ENCODE measurements around the gene HPCAL4.
A peak's percentile ranks its signal among the peaks of the same experiment; 100 is the strongest.

Gene HPCAL4

DNA sequence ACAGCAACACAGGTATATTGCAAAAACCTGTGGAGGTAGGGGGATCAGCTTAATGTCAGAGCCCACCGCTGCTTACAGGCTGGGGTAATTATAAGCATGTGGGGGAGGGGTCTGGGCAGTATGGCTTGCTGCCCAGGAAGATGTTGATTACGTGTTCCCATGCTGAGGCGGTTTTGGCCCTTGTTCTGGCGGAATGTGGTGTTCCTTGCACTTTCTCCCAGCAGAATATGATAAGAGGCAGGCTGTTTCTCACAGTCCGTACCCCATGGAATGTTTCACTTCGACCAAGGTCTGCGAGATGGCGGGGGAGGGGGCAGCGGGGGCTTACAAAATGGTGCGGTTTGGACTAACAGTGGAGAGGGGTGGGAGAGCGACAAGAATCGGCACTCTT, 9.8 kb upstream of the HPCAL4 start:
- DNase-seq (ENCODE audit: low spot score): no peak

DNA sequence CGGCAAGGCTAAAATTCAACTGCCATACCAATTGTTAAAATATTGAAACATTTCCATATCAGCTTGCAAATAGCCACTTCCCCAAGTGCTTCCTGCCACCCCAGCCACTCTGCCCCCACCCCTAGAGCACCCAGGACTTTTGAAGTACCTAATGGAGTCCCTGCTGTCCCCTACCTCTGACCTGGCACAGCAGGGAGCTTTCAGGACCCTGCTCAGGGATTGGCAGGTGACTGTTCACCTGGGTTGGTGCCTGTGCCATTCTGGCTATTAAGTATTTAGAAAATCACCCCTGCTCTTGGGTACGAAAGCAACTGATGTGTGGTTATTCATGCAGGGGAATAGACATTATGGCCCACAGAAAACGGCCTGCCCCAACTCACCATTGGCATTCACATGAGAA, 9.1 kb upstream of the HPCAL4 start:
- DNase-seq (ENCODE audit: low spot score): no peak

DNA sequence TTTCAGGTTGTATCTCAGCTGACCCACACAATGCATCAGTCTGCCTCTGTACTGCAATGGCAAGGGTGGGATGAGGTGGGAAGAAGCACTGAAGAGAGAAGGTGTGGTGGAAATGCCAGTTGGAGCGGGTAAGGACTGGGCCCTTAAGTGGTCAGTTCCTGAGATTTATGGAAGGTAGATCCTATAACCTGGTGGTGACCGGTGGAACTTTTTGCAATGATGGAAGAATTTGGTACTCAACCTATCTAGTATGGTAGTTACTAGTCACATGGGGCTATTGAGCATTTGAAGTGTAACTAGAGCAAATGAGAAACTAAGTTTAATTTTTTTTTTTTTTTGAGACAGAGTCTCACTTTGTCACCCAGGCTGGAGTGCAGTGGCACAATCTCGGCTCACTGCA, 8.2 kb upstream of the HPCAL4 start:
- DNase-seq (ENCODE audit: low spot score): no peak

DNA sequence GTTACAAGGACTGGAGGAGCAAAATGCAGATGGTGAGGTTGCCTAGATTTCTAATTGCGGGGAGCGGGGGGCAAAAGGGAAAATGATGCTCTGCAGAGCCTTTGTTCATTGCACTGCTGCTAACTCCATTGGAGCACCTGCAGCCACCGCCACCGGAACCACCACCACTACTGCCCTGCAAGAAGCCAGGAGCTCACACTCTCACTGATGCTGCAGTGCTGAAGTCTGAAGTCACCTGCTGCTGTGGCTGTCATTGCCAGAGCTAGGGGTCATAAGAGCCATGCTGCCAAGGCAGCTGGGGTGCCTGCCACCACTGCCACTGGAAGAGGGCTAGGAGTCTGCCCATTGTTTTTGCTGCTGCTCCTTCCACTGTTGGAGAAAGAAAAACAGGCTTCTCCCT, 7.3 kb upstream of the HPCAL4 start:
- no peak for DNase-seq (ENCODE audit: low spot score)

DNA sequence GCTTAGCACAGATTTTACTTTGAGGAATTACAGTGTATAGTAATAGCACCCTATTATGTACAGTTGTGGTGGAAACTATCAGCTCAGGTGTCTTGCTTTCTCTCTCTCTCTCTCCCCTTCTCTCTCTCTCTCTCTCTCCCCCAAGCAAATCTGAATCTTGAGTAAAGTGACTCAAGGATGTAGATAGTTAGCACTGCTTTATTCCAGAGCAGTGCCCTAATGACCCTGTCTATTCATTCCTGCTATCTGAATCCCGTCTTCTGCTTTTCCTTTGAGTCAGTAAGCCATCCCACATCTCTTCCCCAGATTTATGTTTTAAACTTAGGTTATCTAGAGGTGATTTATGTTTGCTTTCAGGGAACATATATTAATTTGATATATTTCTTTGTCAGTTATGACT, 5.2 kb upstream of the HPCAL4 start:
- no peak for DNase-seq (ENCODE audit: low spot score)

DNA sequence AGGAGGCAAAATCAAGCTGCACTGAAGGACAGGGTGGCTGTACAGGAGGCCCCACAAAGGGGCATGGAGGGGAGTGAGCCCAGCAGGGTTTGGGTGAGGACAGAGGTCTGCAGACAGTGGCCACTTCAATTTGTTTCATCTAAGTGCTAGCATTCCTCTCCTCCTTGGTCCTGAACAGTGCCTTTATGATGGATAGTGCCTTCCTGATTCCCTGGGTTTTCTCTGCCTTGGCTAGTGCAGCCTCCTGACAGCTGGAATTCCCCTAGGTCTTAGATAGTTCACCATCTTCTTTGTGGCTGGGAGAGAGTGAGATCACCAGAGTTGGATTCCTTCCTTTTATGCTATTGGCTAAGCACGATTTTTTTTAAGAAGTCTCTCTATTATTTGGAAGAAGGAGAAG, 3.8 kb upstream of the HPCAL4 start:
- no peak for DNase-seq (ENCODE audit: low spot score)

DNA sequence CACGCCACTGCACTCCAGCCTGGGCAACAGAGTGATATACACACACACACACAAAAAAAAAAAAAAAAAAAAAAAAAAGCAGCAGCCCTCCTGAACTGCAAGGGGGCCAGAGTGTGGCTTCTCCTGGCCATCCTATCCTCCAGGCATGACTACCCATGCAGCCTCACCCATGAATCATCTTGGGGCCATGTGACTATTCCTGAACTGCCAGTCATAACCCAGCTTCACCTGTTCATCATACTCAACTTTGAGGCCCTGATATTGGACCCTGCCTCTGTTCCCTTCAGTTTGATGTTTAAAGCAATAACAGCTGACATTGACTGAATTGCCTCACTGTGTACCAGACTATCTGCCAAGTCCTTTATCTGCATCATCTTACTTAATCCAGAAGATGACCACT, 2.8 kb upstream of the HPCAL4 start:
- no peak for DNase-seq (ENCODE audit: low spot score)

DNA sequence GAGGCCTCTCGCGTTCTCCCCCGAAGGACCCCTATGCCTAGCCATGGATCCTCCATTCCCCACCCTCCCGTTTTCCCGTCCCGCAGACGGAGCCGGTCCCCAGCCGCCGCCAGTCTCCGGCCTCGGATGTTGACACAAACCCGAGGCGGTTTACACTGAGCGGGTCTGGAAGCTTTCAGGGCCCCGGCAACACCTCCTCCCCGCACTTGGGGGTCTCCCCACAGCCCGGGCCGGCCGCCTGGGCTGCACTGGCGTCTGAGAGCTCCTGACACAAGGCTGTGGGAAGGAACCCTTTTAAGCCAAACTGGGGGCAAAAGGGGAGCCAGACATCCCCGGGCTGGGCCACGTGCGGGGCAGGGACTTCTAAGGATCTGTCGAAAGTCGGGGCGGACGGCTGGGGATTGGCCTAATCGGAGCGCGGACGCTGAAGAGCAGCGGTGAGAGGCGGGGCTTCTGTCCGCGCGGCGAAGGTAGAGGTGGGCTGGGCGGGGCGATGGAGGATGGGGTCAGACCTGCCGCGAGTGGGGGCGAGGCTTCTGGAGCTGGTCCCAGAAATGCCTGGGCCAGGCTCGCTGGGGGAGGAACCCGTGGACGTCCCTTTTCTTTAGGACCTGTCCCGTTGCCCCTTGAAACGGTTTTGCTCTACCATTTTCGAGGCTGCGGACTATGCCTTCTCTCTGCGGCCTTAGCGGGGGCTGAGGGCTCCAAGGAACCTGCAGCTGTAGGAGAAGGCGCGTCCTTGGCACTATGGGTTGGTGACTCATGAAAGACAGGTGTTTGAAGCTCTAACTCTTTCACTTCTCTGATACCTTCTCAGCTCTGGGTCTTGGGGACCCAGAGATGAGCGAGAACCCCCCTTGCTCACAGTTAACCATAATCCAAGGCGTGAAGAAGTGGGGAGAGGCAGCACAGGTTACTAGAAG, 1.2 kb upstream of the HPCAL4 start:
- no peak for DNase-seq (ENCODE audit: low spot score)

DNA sequence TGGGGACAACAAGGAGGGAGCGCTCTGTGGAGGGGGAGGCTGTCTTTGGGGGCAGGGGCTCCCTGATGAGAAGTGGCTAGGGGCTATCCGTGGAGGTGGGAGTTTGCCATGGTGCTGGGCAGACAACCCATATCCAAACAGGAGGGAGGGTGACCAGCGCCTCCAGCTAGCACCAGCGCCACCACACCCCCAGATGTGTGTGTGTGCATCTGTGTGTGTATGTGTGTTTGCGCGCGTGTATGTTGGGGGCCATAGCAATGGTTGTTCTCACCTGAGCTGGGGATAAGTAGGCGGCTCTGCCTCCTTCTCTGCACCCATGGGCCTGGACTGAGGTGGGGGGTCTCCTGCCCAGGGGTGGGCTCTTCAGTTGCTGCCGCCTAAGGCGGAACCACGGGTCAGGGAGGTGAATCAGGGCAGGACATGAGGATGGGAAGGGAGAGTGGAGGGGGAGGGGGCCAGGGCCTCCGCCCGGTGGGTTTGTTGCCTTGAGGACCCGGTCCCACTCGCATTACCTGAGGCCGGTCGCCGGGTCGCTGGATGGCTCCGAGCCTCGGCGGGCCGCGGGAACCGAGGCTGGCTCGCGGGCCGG, 345 bp downstream of the HPCAL4 start:
- DNase-seq (ENCODE audit: low spot score): no peak

DNA sequence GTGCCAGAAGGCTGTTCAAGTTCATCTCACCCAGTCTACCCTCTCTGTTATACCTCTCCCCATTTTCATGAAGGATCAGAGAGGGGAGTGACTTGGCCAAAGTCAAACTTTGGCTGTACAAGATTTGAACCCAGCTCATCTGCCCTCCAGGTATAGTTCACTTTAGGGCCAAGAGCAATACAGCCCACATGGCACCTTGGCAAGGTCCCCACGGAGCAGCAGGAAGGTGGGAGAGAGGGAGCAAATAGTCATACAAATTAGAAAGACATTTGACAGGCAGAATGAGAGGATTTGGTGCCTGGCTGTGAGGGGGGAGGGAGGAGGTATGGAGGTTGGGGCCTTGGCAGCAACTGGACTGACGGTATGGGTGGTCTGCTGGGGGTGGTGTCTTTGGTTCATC, 1.0 kb downstream of the HPCAL4 start:
- DNase-seq (ENCODE audit: low spot score): no peak

DNA sequence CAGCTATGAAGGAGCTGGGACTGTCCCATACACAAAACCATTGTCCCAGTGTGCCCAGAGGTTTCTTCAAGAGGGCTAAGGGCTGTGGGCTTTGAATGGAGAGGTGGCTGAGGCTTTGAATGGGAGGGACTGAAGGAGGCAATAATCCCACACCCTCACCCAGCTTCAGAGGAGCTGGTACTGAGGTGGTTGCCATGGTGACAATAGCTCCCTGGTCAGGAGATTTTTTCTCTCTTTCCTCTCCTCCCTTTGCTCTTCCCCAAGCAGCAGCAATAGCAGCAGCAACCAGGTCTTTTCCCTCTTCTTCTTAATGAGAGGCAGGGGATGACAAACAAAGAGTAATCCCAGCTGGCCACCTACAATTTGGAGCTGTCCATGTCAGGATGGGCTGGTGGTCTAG, 1.6 kb downstream of the HPCAL4 start:
- no peak for DNase-seq (ENCODE audit: low spot score)

DNA sequence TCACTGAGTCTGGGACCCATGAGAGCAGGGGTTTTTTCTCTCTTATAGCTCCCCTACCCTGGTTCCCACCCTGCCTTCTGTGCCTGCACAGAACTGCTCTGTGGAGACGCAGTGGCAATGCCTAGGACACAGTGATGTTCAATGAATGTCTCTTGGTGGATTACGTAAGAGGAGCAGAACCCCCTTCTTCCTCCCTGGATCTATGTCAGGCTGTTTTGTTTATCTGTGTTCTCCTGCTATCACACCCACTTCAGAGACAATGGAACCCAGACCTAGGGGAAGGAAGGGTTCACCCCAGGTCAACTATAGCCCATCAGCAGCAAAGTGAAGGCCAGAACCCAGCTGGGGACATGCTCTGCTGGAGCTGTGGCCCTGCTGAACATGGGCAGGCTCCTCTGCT, 2.0 kb downstream of the HPCAL4 start:
- DNase-seq (ENCODE audit: low spot score): no peak

DNA sequence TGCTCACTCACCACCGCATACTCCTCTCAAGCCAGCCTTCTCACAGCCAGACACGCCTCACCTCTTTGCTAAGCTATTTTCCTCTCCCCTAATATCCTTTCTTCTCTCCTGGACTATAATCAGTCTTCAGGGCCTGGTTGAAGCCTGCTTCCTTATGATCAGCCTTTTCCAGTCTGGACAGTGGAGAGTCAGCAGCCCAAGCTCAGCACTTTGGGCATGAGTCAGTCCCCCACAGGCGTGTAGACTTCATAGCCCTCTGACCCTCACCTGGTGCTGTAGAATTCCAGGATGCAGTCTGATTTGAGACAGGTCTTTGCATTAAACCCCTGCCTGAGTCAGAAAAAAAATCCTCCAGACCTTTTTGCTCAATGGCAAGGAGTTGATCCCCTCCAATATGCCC, 2.5 kb downstream of the HPCAL4 start:
- no peak for DNase-seq (ENCODE audit: low spot score)

DNA sequence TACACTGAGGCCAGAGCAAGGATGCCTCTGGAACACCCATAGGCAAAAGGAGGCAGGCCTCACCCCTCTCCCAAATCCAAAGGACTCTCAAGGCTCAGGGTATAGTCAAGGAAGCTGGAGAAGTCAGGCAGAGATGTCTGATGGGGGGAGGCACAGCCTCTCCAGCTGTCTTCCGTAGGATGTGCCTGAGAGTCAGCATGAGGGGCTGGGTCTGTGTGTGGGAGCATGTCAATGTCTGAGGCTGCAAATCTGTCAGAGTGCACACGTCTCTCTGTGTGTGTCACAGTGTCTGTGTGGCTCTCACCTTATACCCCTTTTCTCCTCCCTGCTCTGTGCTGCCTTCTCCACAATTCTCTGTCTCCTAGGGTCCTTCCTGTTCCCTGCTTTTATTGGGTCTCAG, 4.0 kb downstream of the HPCAL4 start:
- DNase-seq (ENCODE audit: low spot score): peak; percentile 75

DNA sequence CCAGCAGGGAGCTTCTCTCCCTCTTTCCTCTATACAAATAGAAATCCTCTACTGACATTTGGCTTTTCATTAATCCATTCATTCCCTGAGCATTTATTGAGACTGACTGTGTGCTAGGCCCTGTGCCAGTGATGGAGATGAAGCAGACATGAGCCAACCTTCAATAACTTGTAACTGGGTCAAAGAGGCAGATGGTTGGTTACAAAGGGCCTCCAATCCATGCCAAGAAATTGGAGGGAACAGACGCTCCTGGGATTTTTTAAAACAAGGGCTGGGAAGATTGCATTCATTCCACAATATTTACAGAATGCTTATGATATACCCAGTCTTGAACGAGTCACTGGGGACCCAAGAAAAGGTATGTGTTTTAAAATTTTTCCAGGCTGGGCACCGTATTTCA, 6.2 kb downstream of the HPCAL4 start:
- no peak for DNase-seq (ENCODE audit: low spot score)

DNA sequence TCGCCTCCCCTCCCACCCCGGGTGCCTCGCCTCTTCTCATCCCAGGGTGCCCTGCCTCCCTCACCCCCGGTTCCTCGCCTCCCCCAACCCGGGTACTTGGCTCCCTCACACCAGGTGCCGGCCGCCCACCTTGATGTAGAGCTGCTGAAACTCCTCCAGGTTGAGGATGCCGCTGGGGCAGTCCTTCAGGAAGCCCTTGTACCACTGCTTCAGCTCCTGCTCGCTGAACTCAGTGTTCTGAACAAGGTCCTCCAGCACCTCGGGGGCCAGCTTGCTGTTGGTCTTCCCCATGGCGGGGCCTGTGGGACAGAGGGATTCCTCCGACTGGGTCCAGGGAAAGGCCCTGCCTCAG, 6.9 kb downstream of the HPCAL4 start:
- no peak for DNase-seq (ENCODE audit: low spot score)

DNA sequence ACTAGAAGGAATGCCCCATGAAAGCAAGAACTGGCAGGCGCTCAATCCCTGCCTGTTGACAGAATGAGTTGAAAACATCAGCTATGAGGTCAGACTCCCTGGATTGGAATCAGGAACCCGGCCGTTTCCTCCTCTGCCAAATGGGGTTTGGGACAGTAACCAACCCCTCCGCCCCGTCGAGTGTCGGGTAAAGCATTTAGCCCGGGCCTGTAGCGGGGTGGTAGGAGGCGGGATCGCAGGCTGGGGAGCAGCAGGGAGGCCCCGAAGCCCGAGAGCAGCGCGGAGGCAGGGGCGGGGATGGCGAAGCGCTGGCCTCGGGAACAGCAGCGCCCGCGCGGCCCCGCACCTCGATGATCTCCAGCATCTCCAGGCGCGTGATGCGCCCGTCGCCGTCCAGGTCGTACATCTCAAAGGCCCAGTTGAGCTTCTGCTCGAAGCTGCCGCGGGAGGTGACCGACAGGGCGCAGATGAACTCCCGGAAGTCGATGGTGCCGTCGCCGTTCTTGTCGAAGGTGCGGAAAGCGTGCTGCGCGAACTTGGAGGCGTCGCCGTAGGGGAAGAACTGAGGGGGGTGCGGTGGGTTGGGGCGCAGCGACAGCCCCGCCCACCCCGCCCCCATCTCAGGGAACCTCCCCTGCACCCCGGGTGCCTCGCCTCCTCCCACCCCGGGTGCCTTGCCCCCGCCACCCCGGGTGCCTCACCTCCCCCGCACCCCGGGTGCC, 7.5 kb downstream of the HPCAL4 start:
- DNase-seq (ENCODE audit: low spot score): no peak

DNA sequence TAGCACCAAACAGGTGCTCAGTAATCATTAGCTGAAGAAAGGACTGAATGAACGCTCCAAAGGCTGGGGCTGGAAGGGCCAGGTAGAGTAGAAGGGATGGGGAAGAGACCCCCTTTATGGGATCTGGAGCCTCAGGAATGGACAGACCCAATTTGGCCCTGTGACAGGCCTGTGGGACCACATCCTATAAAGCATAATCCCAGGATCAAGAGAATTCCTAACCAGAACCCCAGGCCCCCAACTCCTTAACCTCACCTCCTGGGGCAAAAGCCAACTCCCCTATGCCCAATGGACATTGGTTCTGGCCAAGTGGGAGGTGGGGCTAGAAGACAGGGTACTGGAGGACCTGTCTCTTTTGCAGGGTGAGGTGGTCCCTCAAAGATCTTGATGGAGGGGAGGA, 9.2 kb downstream of the HPCAL4 start:
- no peak for DNase-seq (ENCODE audit: low spot score)

DNA sequence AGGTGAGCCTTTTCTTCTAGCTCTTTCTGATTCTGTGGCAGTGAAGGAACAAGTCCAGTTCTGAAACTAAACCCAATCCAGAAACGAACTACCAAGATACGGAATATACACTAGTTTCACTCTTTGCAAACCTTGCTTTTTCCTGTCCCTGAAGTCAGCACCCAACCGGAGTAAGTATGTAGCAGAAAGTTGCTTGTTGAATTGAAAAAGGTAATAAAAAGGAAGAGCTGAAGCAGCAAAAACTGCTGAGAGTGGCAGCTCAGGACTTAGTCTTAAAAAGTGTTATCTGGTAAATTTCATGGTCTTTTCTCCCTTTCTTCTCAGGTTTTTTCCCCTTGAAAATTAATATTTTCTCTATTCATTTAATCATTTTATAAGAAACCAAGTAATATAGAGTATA, 9.9 kb downstream of the HPCAL4 start:
- DNase-seq (ENCODE audit: low spot score): no peak

DNA sequence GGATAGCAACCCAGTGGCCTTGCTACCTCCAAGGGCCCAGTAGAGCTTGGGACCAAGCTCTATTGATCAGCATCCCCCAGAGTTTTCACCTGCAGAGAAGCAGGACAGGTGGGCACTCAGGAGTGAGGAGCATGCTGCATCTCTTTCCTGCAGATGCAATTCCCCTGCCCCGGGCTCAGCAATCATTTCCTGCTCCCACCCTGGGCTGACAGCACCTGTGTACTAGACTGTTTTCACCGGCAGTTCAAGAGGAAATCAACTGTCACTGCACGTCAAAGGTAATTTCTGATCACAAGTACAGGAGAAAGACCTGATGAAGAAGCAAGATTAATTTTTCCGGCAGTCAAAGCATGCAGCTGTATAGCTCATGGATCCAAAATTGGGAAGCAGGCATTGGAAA, 10.5 kb downstream of the HPCAL4 start:
- DNase-seq (ENCODE audit: low spot score): no peak

DNA sequence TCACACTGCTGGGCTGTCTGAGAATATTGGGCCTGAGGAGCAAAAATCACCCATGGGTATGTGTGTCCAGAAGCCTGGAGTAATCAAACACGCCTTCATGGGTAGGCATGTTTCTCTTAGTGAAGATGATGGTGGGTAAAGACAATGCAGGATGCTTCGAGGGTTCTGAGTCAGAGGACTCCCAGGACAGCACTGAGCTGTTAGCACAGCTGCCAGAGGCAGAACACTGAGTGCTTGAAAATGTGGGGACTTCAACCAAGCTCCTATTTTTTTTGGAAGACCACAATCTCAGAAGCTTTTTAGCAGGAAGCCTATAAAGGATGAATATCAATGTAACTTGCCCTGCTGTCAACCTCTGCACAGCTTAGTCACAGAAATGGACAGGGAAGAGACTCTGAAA, 11.4 kb downstream of the HPCAL4 start:
- DNase-seq (ENCODE audit: low spot score): no peak

DNA sequence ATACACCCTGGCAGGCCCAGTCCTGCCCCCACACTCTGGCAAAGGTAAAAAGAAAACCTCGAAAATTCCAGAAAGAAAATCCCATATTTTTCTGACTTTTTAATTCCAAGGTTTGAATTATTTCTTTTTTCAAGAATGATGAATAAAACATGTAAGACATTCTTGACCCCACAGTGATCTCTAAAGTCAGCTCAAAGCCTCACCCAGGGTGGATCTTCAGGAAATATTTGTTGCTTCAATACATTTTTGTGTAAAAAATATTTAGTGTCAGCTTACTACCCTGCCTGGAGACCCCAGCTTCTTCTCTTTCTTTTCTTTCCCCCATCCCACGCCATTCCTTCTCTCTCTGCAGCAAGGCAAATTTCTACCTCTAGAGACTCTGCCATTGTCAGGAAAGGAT, 12.3 kb downstream of the HPCAL4 start:
- no peak for DNase-seq (ENCODE audit: low spot score)

DNA sequence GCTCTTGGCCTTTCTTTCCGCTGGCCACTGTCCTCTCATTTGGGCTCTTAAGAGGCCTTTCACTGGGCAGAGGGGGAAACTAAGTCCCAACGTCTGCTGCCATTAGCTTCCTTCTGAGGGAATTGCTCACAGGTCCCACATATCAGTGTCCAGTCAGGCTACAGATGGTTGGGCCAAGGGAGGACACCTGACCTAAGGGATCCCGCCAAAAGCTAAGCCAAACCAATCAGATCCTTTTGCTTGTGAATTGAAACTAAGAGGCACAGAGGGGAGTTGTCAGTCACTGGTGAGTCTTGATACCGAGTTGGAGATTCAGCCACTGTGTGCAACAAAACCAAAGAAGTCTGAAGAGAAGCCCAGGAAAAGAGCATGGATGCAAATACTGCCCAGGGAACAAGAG, 13.6 kb downstream of the HPCAL4 start:
- DNase-seq (ENCODE audit: low spot score): no peak

Measured in putamen (tissue), 1 donor.